HK-2 (cell line): ENCODE results near the gene TAOK3.
"Not testable (repeated sequence)": the region's sequence is repeated elsewhere in the genome, so short reads cannot be mapped to it uniquely, and the experiment has no call there.

Experiments used
- DNase-seq: peaks from one replicate; pipeline ENCODE4 v3.0.0-alpha.2; 2018; ENCODE audit not compliant: unreplicated experiment

The TAOK3 gene

GRCh38 chr12:118372541-118373495 is at the start of gene TAOK3:
Gene TAOK3 (minus strand): TSS chr12:118372907. CDS start chr12:118255567, 117,340 bp downstream.
- peak; percentile 99 for DNase-seq

- DNase-seq = no peak
Observed at GRCh38 chr12:118420673-118421072, 48.0 kb upstream of the TAOK3 start.

- DNase-seq = no peak
Observed at GRCh38 chr12:118418385-118419057, 45.8 kb upstream of the TAOK3 start.

- no peak for DNase-seq
Observed at GRCh38 chr12:118417942-118418341, 45.2 kb upstream of the TAOK3 start.

GRCh38 chr12:118409834-118410233 is 37.1 kb upstream of the TAOK3 start:
- no peak for DNase-seq

GRCh38 chr12:118408241-118408640 is 35.5 kb upstream of the TAOK3 start:
- DNase-seq = not testable (repeated sequence)

GRCh38 chr12:118404876-118405521 is 32.3 kb upstream of the TAOK3 start:
- peak; percentile 11 for DNase-seq

- DNase-seq = peak; percentile 12
Observed at GRCh38 chr12:118402251-118402650, 29.5 kb upstream of the TAOK3 start.

GRCh38 chr12:118398940-118399339 is 26.2 kb upstream of the TAOK3 start:
- no peak for DNase-seq

GRCh38 chr12:118398524-118398923 is 25.8 kb upstream of the TAOK3 start:
- no peak for DNase-seq

- no peak for DNase-seq
Observed at GRCh38 chr12:118397708-118398440, 25.2 kb upstream of the TAOK3 start.

- DNase-seq = no peak
Observed at GRCh38 chr12:118391836-118392235, 19.1 kb upstream of the TAOK3 start.

GRCh38 chr12:118391424-118391823 is 18.7 kb upstream of the TAOK3 start:
- DNase-seq = no peak

GRCh38 chr12:118377884-118378470 is 5.3 kb upstream of the TAOK3 start:
- DNase-seq = peak; percentile 77

- peak; percentile 7 for DNase-seq
Observed at GRCh38 chr12:118377021-118377883, 4.5 kb upstream of the TAOK3 start.

- DNase-seq = peak; percentile 93
Observed at GRCh38 chr12:118376089-118377020, 3.6 kb upstream of the TAOK3 start, which contains the start of gene SUDS3. Gene SUDS3 (plus strand): TSS chr12:118376555. CDS start chr12:118376692, 137 bp downstream.

GRCh38 chr12:118375348-118375747 is 2.6 kb upstream of the TAOK3 start:
- DNase-seq = no peak

- DNase-seq = no peak
Observed at GRCh38 chr12:118374909-118375308, 2.2 kb upstream of the TAOK3 start.

- no peak for DNase-seq
Observed at GRCh38 chr12:118374126-118374725, 1.5 kb upstream of the TAOK3 start.
